DMS53 treated with DMSO at 0.1 percent for 48 hours (cell line): ENCODE measurements around the gene ELOVL3.
A peak's percentile ranks its signal among the peaks of the same experiment; 100 is the strongest.
"Not testable (repeated sequence)": the region's sequence is repeated elsewhere in the genome, so short reads cannot be mapped to it uniquely, and the experiment has no call there.

Experiments
- DNase-seq: peaks from one replicate; lab custom pipeline; 2025; ENCODE audit not compliant: unreplicated experiment; lab: John Stamatoyannopoulos, UW

Gene ELOVL3

GRCh38 chr10:102225646-102226541 lies at the start of gene ELOVL3:
Gene ELOVL3 (plus strand): TSS chr10:102226299. CDS start chr10:102226549, 250 bp downstream.
- DNase-seq = peak; percentile 76

- DNase-seq = no peak
Measured at GRCh38 chr10:102184606-102185005, 41.5 kb upstream of the ELOVL3 start.

- no peak for DNase-seq
Measured at GRCh38 chr10:102185272-102185671, 40.8 kb upstream of the ELOVL3 start.

GRCh38 chr10:102185811-102186527 lies 40.1 kb upstream of the ELOVL3 start:
- no peak for DNase-seq

- DNase-seq = no peak
Measured at GRCh38 chr10:102188298-102188940, 37.7 kb upstream of the ELOVL3 start.

GRCh38 chr10:102188941-102189898 lies 36.9 kb upstream of the ELOVL3 start:
- not testable (repeated sequence) for DNase-seq

GRCh38 chr10:102191956-102192355 lies 34.1 kb upstream of the ELOVL3 start:
- DNase-seq = no peak

- no peak for DNase-seq
Measured at GRCh38 chr10:102195296-102195870, 30.7 kb upstream of the ELOVL3 start.

GRCh38 chr10:102196893-102197292 lies 29.2 kb upstream of the ELOVL3 start:
- DNase-seq = no peak

GRCh38 chr10:102198027-102198426 lies 28.1 kb upstream of the ELOVL3 start:
- DNase-seq = no peak

- no peak for DNase-seq
Measured at GRCh38 chr10:102200751-102201640, 25.1 kb upstream of the ELOVL3 start.

- no peak for DNase-seq
Measured at GRCh38 chr10:102202386-102202785, 23.7 kb upstream of the ELOVL3 start.

- DNase-seq = no peak
Measured at GRCh38 chr10:102208311-102209035, 17.6 kb upstream of the ELOVL3 start.

GRCh38 chr10:102211615-102212299 lies 14.3 kb upstream of the ELOVL3 start:
- DNase-seq = no peak

GRCh38 chr10:102213599-102213998 lies 12.5 kb upstream of the ELOVL3 start:
- not testable (repeated sequence) for DNase-seq

GRCh38 chr10:102219370-102219769 lies 6.7 kb upstream of the ELOVL3 start:
- no peak for DNase-seq

- peak; percentile 73 for DNase-seq
Measured at GRCh38 chr10:102220612-102221011, 5.5 kb upstream of the ELOVL3 start.

GRCh38 chr10:102222797-102223196 lies 3.3 kb upstream of the ELOVL3 start:
- no peak for DNase-seq
